A673 (cell line): Measurements from ENCODE around the gene FJX1. TPM values are rescaled to one million over a fixed set of nuclear protein-coding genes. Genes with fewer than 3 reads are reported as not detected.

Experiments
- Bru-seq: library from RNA; stranded (reverse); fragments of 400-500 nt; gene quantifications from one replicate; lab custom pipeline; 2021; lab: Mats Ljungman, UMichigan
- BruChase-seq, 2 experiments: library from RNA; stranded (reverse); fragments of 400-500 nt; gene quantifications; one replicate each; lab custom pipeline; 2021; lab: Mats Ljungman, UMichigan
- BruUV-seq: library from RNA; stranded (reverse); fragments of 400-500 nt; replicated peaks from 2 replicates; lab custom pipeline; 2021; lab: Mats Ljungman, UMichigan
- CTCF ChIA-PET: fragments of 300-600 bp; sonication (Branson Sonifier 250); formaldehyde crosslinking; loops from one replicate; lab custom pipeline; 2022; ENCODE audit warnings: antibody characterized with exemption; lab: Charles Lee
- POLR2A ChIA-PET: fragments of 300-600 bp; sonication (Branson Sonifier 250); formaldehyde crosslinking; loops from one replicate; lab custom pipeline; 2022; ENCODE audit warnings: antibody characterized with exemption; ENCODE audit not compliant: low non-redundant PET; lab: Charles Lee
- DNase-seq: peaks from one replicate; pipeline ENCODE4 v3.0.0-alpha.2; 2015; ENCODE audit warnings: low spot score
- H3K27ac ChIP-seq: fragments of 200-600 bp; sonication (generic); 2 replicates; pipeline ENCODE4 v1.5.1; 2016; ENCODE audit warnings: mixed run types, low read depth, mild to moderate bottlenecking, mixed read lengths, antibody characterized with exemption, low read length; ENCODE audit not compliant: poor library complexity, severe bottlenecking
- H3K27me3 ChIP-seq: fragments of 200-600 bp; sonication (generic); replicated peaks from 2 replicates; pipeline ENCODE4 v1.6.1; 2017; ENCODE audit warnings: mixed run types, low read depth, mild to moderate bottlenecking, mixed read lengths, antibody characterized with exemption, low read length; ENCODE audit not compliant: insufficient read depth, poor library complexity
- H3K36me3 ChIP-seq: fragments of 200-600 bp; sonication (generic); 2 replicates; pipeline ENCODE4 v1.6.1; 2016; ENCODE audit warnings: mixed run types, mild to moderate bottlenecking, mixed read lengths, antibody characterized with exemption, low read length; ENCODE audit not compliant: insufficient read depth, poor library complexity, severe bottlenecking
- H3K4me1 ChIP-seq: fragments of 200-600 bp; sonication (generic); 2 replicates; pipeline ENCODE4 v1.6.1; 2017; ENCODE audit warnings: mixed run types, mild to moderate bottlenecking, mixed read lengths, antibody characterized with exemption, low read length; ENCODE audit not compliant: insufficient read depth, poor library complexity, severe bottlenecking
- H3K4me3 ChIP-seq: fragments of 200-600 bp; sonication (generic); 2 replicates; pipeline ENCODE4 v1.5.1; 2016; ENCODE audit warnings: low read depth, mixed run types, mild to moderate bottlenecking, mixed read lengths, low read length; ENCODE audit not compliant: poor library complexity, severe bottlenecking
- H3K9me3 ChIP-seq: fragments of 200-600 bp; sonication (generic); 2 replicates; pipeline ENCODE4 v1.6.1; 2016; ENCODE audit warnings: mixed run types, low read depth, mild to moderate bottlenecking, mixed read lengths, antibody characterized with exemption, low read length; ENCODE audit not compliant: poor library complexity, severe bottlenecking
- EZH2 ChIP-seq: fragments of 200-600 bp; sonication (generic); IDR thresholded peaks from 2 replicates; pipeline ENCODE4 v1.6.1; 2017; ENCODE audit warnings: borderline replicate concordance, low read depth, mild to moderate bottlenecking, mixed read lengths, antibody characterized with exemption, low read length; ENCODE audit not compliant: poor library complexity, severe bottlenecking
- intact Hi-C: fragments of 100-400 bp; cut with micrococcal nuclease; formaldehyde crosslinking; loops from one replicate; pipeline ENCODE4 v1.10.0; 2022; ENCODE audit not compliant: unreplicated experiment
- long read RNA-seq: library from polyadenylated mRNA; stranded (forward); transcript quantifications from one replicate; pipeline ENCODE4 v2.0.0, GENCODE V29; 2022
- total RNA-seq: library from RNA; stranded (reverse); gene quantifications from 2 replicates; pipeline ENCODE4 v1.2.3, GENCODE V29; 2021
- TF ChIP-seq, protein P1 (sequence below): fragments of 300-800, 200-600 bp; sonication (generic); conservative IDR thresholded peaks from 2 replicates; pipeline ENCODE4 v1.5.1; 2017; ENCODE audit warnings: low read depth, mild to moderate bottlenecking, antibody characterized with exemption, low read length, moderate library complexity, mixed read lengths

Gene FJX1, protein sequence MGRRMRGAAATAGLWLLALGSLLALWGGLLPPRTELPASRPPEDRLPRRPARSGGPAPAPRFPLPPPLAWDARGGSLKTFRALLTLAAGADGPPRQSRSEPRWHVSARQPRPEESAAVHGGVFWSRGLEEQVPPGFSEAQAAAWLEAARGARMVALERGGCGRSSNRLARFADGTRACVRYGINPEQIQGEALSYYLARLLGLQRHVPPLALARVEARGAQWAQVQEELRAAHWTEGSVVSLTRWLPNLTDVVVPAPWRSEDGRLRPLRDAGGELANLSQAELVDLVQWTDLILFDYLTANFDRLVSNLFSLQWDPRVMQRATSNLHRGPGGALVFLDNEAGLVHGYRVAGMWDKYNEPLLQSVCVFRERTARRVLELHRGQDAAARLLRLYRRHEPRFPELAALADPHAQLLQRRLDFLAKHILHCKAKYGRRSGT
- total RNA-seq (40.4 and 50.1 TPM in 2 replicates), Bru-seq, nascent RNA (percentile 82 among the genes with signal in this experiment), BruChase-seq, experiment 1, labeled RNA remaining after a 2-hour chase (percentile 95 among the genes with signal in this experiment), BruChase-seq, experiment 2, labeled RNA remaining after a 6-hour chase (percentile 74 among the genes with signal in this experiment)
- long read RNA-seq, transcript FJX1-201 (1 exons, 2,450 nt) = major isoform, 116 of 128 reads
- long read RNA-seq, partial matches to known transcripts = 0 of 128 reads
- long read RNA-seq, other reads (novel, unspliced or antisense) = 12 of 128 reads

DNA sequence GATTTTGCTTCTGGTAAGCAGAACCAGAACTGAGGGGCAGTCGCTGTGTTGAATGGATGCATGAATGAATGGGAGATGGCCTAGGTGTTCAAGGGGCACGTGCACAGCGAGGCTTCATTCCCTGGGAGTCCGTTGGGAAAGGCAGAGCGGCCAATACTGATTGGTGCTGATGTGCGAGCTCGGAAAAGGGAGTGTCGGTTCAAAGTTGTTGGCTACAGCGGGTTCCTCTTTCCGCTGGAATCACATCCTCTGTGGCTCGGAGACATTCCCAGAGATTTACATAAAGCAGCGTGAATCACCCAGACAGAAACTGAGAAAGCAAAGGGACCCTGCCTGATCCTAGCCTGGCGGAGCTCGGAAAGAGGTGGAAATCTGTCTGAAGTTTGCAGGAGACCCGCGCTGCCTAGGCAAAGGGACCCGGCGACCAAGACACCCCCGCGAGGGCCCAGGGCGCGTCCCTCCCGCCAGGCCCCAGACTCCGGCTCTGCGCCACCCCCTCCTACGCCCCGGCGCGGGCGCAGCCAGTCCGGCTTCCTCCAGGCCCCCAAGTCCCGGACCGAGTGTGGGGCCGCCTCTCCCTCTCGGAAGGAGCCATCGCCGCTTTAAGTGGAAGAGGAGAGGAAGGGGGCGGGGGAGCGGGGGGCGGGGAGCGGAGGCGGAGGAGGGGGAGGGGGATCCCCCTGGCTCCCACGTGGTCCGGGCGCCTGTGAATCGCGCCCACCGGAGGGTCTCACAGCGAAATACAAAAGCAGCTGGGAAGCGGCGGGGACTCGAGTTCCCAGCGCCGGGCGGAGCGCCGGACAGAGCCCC is at the start of gene FJX1:
Gene FJX1, plus strand, starts transcription at position 774 of the 810 bp plus-strand sequence. CDS start 177 bp downstream, outside the sequence.
- Histone ChIP-seq H3K4me1 (peaks cover 54% of the 10 kb centered on the region), H3K36me3 (no peaks in the 10 kb centered on the region), H3K4me3 (peak within 1 kb of the TSS; percentile 56), H3K27me3 (peaks cover 7% of the 10 kb centered on the region), H3K9me3 (no peaks in the 10 kb centered on the region), H3K27ac (peak within 1 kb of the TSS; percentile 72)
- peak; percentile 98 for DNase-seq
- intact Hi-C loops = loop anchor here (2.0 to 10.0 kb wide), 7 partner anchors 131 to 863 kb away; no protein-coding TSS in a partner anchor
- no TSS peak for BruUV-seq
- ChIA-PET POLR2A (no interaction called here), CTCF (interaction anchor here (0.6 to 3.9 kb wide), 4 partner anchors 65 to 641 kb away, joined by 3 to 41 read pairs (median 8); no protein-coding TSS in a partner anchor)
- TF ChIP-seq, protein P1, sequence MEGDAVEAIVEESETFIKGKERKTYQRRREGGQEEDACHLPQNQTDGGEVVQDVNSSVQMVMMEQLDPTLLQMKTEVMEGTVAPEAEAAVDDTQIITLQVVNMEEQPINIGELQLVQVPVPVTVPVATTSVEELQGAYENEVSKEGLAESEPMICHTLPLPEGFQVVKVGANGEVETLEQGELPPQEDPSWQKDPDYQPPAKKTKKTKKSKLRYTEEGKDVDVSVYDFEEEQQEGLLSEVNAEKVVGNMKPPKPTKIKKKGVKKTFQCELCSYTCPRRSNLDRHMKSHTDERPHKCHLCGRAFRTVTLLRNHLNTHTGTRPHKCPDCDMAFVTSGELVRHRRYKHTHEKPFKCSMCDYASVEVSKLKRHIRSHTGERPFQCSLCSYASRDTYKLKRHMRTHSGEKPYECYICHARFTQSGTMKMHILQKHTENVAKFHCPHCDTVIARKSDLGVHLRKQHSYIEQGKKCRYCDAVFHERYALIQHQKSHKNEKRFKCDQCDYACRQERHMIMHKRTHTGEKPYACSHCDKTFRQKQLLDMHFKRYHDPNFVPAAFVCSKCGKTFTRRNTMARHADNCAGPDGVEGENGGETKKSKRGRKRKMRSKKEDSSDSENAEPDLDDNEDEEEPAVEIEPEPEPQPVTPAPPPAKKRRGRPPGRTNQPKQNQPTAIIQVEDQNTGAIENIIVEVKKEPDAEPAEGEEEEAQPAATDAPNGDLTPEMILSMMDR = no peak
- TF ChIP-seq EZH2 = no peak

DNA sequence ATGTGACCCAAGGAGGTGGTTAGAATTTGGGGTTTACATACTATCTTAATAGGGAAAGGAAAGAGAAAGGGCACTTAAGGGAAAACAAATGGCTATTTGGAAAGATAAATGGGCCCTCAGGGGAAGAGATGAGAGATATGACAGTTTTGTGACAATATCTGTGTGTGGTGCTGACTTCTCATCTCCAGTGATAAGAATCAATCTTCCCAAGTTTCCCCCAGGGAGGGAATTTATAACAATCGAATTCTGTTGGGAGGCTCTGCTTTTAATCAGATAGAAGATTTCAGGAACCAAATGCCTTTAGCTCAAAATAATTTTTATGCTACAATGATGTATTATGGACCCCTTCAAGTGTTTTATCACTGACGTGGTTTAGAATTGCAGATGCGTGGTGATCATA is 46.6 kb upstream of the FJX1 start:
- TF ChIP-seq, protein P1 = no peak
- no peak for TF ChIP-seq EZH2

More for the DNA sequence above, 46.6 kb upstream of the FJX1 start:
- BruUV-seq = no TSS peak
- H3K36me3 ChIP-seq = no peaks in the 10 kb centered on the region
- DNase-seq = no peak
- no peaks in the 10 kb centered on the region for H3K27me3 ChIP-seq
- H3K27ac ChIP-seq = no peak overlapping the region
- CTCF ChIA-PET = no interaction called here
- no peaks in the 10 kb centered on the region for H3K9me3 ChIP-seq
- no peak overlapping the region for H3K4me3 ChIP-seq
- intact Hi-C loops = loop anchor here (2.0 kb wide), 1 partner anchor 23 kb away; no protein-coding TSS in a partner anchor
- POLR2A ChIA-PET = no interaction called here
- H3K4me1 ChIP-seq = no peaks in the 10 kb centered on the region
